ENCODE results near the gene DOCK3.

Gene DOCK3

DNA sequence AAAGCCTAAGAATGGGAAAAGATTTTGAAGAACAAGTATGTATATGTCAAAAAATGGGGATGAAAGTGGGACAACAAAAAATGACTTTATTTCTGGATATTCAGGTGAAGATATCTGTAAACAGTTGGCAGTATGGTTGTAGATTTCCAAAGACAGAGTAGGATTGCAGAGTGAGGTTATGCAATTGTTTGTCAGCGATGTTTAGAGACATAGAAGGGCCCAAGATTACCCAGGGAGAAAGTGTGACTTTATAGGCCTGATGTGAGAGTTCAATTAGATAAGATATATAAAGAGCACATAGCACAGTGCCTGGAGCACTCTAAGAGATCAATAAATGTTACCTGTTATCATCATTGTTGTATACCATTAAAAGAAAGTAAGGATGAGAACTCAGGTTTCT lies 319.8 kb downstream of the DOCK3 start:
- Histone ChIP-seq H3K9me3 (peaks cover 26% of the 10 kb centered on the region), H3K4me3 (no peak overlapping the region), H3K27me3 (no peaks in the 10 kb centered on the region), H3K27ac (no peak overlapping the region), H3K4me1 (no peaks in the 10 kb centered on the region), H3K36me3 (no peaks in the 10 kb centered on the region), H4K20me1 (no peaks in the 10 kb centered on the region), H3K4me2 (no peak overlapping the region), H3K9ac (no peak overlapping the region)
- TF ChIP-seq Cebpa-rat (IDR thresholded peaks at IDR 0.05): no peak

DNA sequence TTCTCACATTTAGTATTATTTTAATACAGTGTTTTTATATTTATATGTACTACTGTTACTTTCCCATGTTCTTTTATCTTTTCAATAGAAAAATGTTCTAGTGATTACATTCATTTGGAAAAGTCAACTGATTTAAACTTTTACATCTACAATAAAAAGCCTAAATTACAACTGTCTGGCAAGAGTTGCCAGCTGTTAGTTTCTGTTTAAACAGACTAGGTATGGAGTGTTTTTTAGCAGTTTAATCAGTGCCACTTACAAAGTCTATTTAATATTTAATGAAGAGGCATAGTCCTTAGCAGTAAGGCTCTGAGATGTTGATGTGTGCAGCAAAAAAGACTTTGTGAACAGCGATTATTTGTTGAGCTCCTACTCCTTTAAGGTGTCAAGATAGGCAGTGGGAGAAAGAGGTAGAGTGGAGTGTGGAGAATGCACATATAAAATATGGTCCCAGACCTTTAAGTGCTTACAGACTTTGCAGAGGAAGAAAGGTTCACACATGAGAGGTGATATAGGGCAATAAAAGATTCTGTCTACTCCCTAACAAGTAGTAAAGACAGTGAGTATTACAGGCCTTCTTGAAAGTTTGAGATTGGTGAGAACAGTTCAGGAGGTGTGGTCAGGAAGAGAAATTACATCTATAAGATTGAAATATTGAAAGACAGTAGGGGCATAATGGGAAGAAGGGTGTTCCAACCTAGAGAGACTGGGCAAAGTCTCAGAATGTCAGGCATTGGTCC lies 320.5 kb downstream of the DOCK3 start:
- no peak for TF ChIP-seq Cebpa-rat (IDR thresholded peaks at IDR 0.05)
- Histone ChIP-seq H4K20me1 (no peaks in the 10 kb centered on the region), H3K27me3 (no peaks in the 10 kb centered on the region), H3K4me2 (no peak overlapping the region), H3K36me3 (no peaks in the 10 kb centered on the region), H3K4me3 (no peak overlapping the region), H3K9me3 (peaks cover 20% of the 10 kb centered on the region), H3K27ac (no peak overlapping the region), H3K9ac (no peak overlapping the region), H3K4me1 (no peaks in the 10 kb centered on the region)

DNA sequence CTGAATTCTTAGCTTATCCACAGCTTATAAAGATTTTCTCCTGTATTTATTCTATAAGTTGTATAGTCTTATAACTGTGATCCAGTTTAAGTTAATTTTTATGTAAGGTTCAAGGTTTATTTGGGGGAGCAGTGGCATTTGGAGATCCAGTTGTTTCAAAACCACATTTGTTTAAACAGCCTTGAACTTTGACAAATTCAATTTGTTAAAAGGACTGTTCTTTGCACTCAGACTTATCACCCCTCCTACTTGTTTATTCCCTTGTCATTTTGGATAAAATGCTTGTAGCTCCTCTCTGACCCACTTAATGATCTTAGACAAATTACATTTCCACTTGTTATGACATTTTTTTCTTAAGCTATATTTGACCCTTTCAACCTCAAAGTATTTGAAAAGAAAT lies 327.8 kb downstream of the DOCK3 start:
- H3K27me3 ChIP-seq: no peaks in the 10 kb centered on the region
- H4K20me1 ChIP-seq: no peaks in the 10 kb centered on the region
- H3K36me3 ChIP-seq: no peaks in the 10 kb centered on the region
- H3K4me3 ChIP-seq: no peak overlapping the region
- H3K9me3 ChIP-seq: 0 out of 2 replicates have a peak, but pooled peaks cover 4% of the 10 kb centered on the region
- TF ChIP-seq Cebpa-rat (IDR thresholded peaks at IDR 0.05): no peak
- no peaks in the 10 kb centered on the region for H3K4me1 ChIP-seq
- H3K9ac ChIP-seq: no peak overlapping the region
- H3K27ac ChIP-seq: no peak overlapping the region
- H3K4me2 ChIP-seq: no peak overlapping the region

GRCh38 chr3:51004235-51004634 lies 329.5 kb downstream of the DOCK3 start:
- H3K27ac ChIP-seq: no peak overlapping the region
- no peak overlapping the region for H3K4me3 ChIP-seq
- no peaks in the 10 kb centered on the region for H3K4me1 ChIP-seq
- H3K9ac ChIP-seq: no peak overlapping the region
- no peaks in the 10 kb centered on the region for H3K27me3 ChIP-seq
- H3K9me3 ChIP-seq: 0 out of 2 replicates have a peak, but pooled peaks cover 4% of the 10 kb centered on the region
- H3K36me3 ChIP-seq: no peaks in the 10 kb centered on the region
- no peaks in the 10 kb centered on the region for H4K20me1 ChIP-seq
- TF ChIP-seq Cebpa-rat (IDR thresholded peaks at IDR 0.05): no peak
- no peak overlapping the region for H3K4me2 ChIP-seq

DNA sequence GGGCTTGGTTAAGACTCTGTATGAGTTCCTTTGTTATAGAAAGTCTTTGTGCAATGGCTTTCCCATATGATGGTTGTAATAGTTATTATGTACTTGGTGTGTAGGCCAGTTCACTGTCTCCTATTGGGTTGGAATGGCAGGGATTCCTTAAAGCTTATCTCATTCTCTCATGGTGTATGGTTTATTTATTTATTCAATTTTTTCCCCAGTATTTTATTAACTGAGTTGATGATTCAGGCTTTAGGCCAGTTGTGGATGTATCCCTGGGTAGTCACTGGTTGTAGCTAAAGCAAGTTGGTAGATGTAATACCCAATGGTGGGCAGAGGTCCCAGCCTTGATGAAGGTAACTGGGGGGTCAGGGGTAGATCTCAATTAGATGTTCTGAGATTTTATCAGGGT lies 349.4 kb downstream of the DOCK3 start:
- Histone ChIP-seq H3K4me2 (no peak overlapping the region), H3K27me3 (no peaks in the 10 kb centered on the region), H3K36me3 (no peaks in the 10 kb centered on the region), H3K9me3 (no peaks in the 10 kb centered on the region), H3K4me1 (no peaks in the 10 kb centered on the region), H3K4me3 (no peak overlapping the region), H3K27ac (no peak overlapping the region), H4K20me1 (no peaks in the 10 kb centered on the region), H3K9ac (no peak overlapping the region)
- no peak for TF ChIP-seq Cebpa-rat (IDR thresholded peaks at IDR 0.05)

GRCh38 chr3:51024765-51025632 lies 350.3 kb downstream of the DOCK3 start:
- TF ChIP-seq Cebpa-rat (IDR thresholded peaks at IDR 0.05): no peak
- H3K4me2 ChIP-seq: no peak overlapping the region
- H3K36me3 ChIP-seq: no peaks in the 10 kb centered on the region
- H3K4me1 ChIP-seq: no peaks in the 10 kb centered on the region
- H4K20me1 ChIP-seq: no peaks in the 10 kb centered on the region
- H3K27ac ChIP-seq: no peak overlapping the region
- no peaks in the 10 kb centered on the region for H3K9me3 ChIP-seq
- no peak overlapping the region for H3K9ac ChIP-seq
- H3K4me3 ChIP-seq: no peak overlapping the region
- H3K27me3 ChIP-seq: no peaks in the 10 kb centered on the region

- H3K4me2 ChIP-seq: no peak overlapping the region
- no peak overlapping the region for H3K4me3 ChIP-seq
- no peaks in the 10 kb centered on the region; the same call in 1 of the 2 replicates for H3K9me3 ChIP-seq
- H3K27me3 ChIP-seq: no peaks in the 10 kb centered on the region
- TF ChIP-seq Cebpa-rat (IDR thresholded peaks at IDR 0.05): no peak
- no peak overlapping the region for H3K27ac ChIP-seq
- H3K4me1 ChIP-seq: no peaks in the 10 kb centered on the region
- no peak overlapping the region for H3K9ac ChIP-seq
- H4K20me1 ChIP-seq: no peaks in the 10 kb centered on the region
- no peaks in the 10 kb centered on the region for H3K36me3 ChIP-seq
These were observed 356.9 kb downstream of the DOCK3 start for GRCh38 chr3:51031666-51032065.

DNA sequence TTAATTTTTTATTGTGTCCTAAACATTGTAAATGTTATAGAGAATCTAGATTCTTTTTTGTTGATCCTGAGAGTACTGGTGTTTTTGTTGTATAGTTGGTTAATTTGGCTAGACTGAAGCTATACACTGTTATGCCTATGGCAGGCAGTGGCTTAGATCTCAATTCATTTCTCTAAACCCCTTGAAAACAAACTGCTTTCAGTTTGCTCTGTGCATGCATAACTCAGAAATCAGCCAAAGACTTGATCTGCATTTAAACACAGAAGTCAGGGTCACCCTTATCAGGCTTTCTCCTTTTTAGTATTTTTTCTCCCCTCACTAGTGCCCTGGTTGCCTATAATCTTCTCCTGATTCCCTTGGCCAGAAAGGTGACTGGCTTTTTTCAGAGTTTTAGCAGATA lies 360.9 kb downstream of the DOCK3 start:
- Histone ChIP-seq H3K4me3 (no peak overlapping the region), H3K9me3 (no peaks in the 10 kb centered on the region; the same call in 1 of the 2 replicates), H3K36me3 (no peaks in the 10 kb centered on the region), H3K27me3 (no peaks in the 10 kb centered on the region), H3K9ac (no peak overlapping the region), H3K4me2 (no peak overlapping the region), H3K4me1 (no peaks in the 10 kb centered on the region), H3K27ac (no peak overlapping the region), H4K20me1 (no peaks in the 10 kb centered on the region)
- TF ChIP-seq Cebpa-rat (IDR thresholded peaks at IDR 0.05): no peak

- Histone ChIP-seq H3K9me3 (no peaks in the 10 kb centered on the region), H3K27me3 (no peaks in the 10 kb centered on the region), H3K36me3 (no peaks in the 10 kb centered on the region), H3K27ac (no peak overlapping the region), H3K4me3 (no peak overlapping the region), H3K4me1 (no peaks in the 10 kb centered on the region), H4K20me1 (no peaks in the 10 kb centered on the region), H3K9ac (no peak overlapping the region), H3K4me2 (no peak overlapping the region)
- TF ChIP-seq Cebpa-rat (IDR thresholded peaks at IDR 0.05): no peak
These were observed 370.3 kb downstream of the DOCK3 start for GRCh38 chr3:51044982-51045381.

- Histone ChIP-seq H3K36me3 (no peaks in the 10 kb centered on the region), H3K9me3 (no peaks in the 10 kb centered on the region), H3K4me1 (no peaks in the 10 kb centered on the region), H3K9ac (no peak overlapping the region), H4K20me1 (no peaks in the 10 kb centered on the region), H3K27me3 (no peaks in the 10 kb centered on the region), H3K27ac (no peak overlapping the region), H3K4me3 (no peak overlapping the region), H3K4me2 (no peak overlapping the region)
- TF ChIP-seq Cebpa-rat (IDR thresholded peaks at IDR 0.05): no peak
These were observed 377.8 kb downstream of the DOCK3 start for GRCh38 chr3:51052562-51052961.
